ENCODE results near the gene CALM1. TPM values are rescaled to one million over a fixed set of nuclear protein-coding genes. Genes with fewer than 3 reads are reported as not detected.

Gene CALM1
- total RNA-seq, 2 experiments from 2014 or later, result 960 to 975 TPM

GRCh38 chr14:90454041-90455000, 57.5 kb downstream of the CALM1 start:
- Histone ChIP-seq H3K36me3 (ENCODE audit: insufficient read depth, low read length) (no peaks in the 10 kb centered on the region), H3K4me3 (ENCODE audit: low read length) (no peak overlapping the region), H3K9me3 (ENCODE audit: control insufficient read depth in 1 of 2, insufficient read depth in 1 of 2, low read length in 2 of 2) (peaks cover 0 to 7% of the 10 kb centered on the region in 2 experiments), H3K27me3 (ENCODE audit: control insufficient read depth in 1 of 2, insufficient read depth in 2 of 2, low read length in 2 of 2) (no peaks in the 10 kb centered on the region), H3K27ac (ENCODE audit: low read depth in 1 of 2, low read length in 2 of 2) (no peak overlapping the region), H3K4me1 (ENCODE audit: insufficient read depth, low read length) (peaks cover 13% of the 10 kb centered on the region)
- H3K27ac Mint-ChIP-seq, result no peak overlapping the region
- no peaks in the 10 kb centered on the region for H3K4me1 Mint-ChIP-seq (ENCODE audit: low read depth)
- intact Hi-C loops (cut with DNase I, micrococcal nuclease), result no loop called here
- ATAC-seq (ENCODE audit: poor library complexity) (no peak), DNase-seq (no peak)
- H3K27me3 Mint-ChIP-seq, result no peaks in the 10 kb centered on the region
- CTCF ChIA-PET, result no interaction called here
- TF ChIP-seq, protein P1, sequence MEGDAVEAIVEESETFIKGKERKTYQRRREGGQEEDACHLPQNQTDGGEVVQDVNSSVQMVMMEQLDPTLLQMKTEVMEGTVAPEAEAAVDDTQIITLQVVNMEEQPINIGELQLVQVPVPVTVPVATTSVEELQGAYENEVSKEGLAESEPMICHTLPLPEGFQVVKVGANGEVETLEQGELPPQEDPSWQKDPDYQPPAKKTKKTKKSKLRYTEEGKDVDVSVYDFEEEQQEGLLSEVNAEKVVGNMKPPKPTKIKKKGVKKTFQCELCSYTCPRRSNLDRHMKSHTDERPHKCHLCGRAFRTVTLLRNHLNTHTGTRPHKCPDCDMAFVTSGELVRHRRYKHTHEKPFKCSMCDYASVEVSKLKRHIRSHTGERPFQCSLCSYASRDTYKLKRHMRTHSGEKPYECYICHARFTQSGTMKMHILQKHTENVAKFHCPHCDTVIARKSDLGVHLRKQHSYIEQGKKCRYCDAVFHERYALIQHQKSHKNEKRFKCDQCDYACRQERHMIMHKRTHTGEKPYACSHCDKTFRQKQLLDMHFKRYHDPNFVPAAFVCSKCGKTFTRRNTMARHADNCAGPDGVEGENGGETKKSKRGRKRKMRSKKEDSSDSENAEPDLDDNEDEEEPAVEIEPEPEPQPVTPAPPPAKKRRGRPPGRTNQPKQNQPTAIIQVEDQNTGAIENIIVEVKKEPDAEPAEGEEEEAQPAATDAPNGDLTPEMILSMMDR (IDR thresholded peaks at IDR 0.05), result no peak
- H3K9me3 Mint-ChIP-seq, result no peaks in the 10 kb centered on the region
- POLR2A ChIA-PET, result no interaction called here
- H3K4me3 Mint-ChIP-seq, result no peak overlapping the region
- no peaks in the 10 kb centered on the region for H3K36me3 Mint-ChIP-seq (ENCODE audit: low read depth)

DNA sequence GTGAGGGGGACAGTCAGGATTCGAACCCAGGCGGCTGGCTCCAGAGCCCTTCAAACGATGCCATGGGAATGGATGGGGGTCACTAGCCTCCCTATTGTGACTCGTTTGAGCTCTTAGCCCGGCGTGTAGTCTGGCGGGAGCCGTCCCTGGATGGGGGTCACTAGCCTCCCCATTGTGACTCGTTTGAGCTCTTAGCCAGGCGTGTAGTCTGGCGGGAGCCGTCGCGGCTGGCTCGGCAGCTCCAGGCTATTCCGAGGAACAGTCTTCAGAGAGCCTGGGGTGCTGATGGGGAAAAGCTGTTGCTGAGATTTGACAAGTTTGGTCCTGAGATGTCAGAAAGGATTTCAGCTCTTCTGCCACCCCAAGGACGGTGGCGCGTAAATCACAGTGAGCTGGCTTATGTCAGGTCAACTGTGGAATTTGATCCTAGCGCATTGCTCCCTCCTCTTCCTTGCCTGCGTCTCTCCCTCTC, 58.3 kb downstream of the CALM1 start:
- Mint-ChIP-seq H3K4me1 (ENCODE audit: low read depth) (no peaks in the 10 kb centered on the region), H3K4me3 (no peak overlapping the region), H3K36me3 (ENCODE audit: low read depth) (no peaks in the 10 kb centered on the region), H3K27me3 (no peaks in the 10 kb centered on the region), H3K9me3 (no peaks in the 10 kb centered on the region), H3K27ac (no peak overlapping the region)
- peaks cover 0 to 7% of the 10 kb centered on the region in 2 experiments for H3K9me3 ChIP-seq (ENCODE audit: control insufficient read depth in 1 of 2, insufficient read depth in 1 of 2, low read length in 2 of 2)
- H3K4me1 ChIP-seq (ENCODE audit: insufficient read depth, low read length), result peaks cover 13% of the 10 kb centered on the region
- intact Hi-C loops (cut with DNase I, micrococcal nuclease), result no loop called here
- H3K27me3 ChIP-seq (ENCODE audit: control insufficient read depth in 1 of 2, insufficient read depth in 2 of 2, low read length in 2 of 2), result no peaks in the 10 kb centered on the region
- TF ChIP-seq, protein P1 (IDR thresholded peaks at IDR 0.05), result no peak
- ChIA-PET CTCF (no interaction called here), POLR2A (no interaction called here)
- no peak overlapping the region for H3K4me3 ChIP-seq (ENCODE audit: low read length)
- ATAC-seq (ENCODE audit: poor library complexity) (no peak), DNase-seq (no peak)
- no peaks in the 10 kb centered on the region for H3K36me3 ChIP-seq (ENCODE audit: insufficient read depth, low read length)
- no peak overlapping the region for H3K27ac ChIP-seq (ENCODE audit: low read depth in 1 of 2, low read length in 2 of 2)

GRCh38 chr14:90456551-90456950, 59.7 kb downstream of the CALM1 start:
- peaks cover 13% of the 10 kb centered on the region for H3K4me1 ChIP-seq (ENCODE audit: insufficient read depth, low read length)
- ChIA-PET POLR2A (no interaction called here), CTCF (no interaction called here)
- H3K9me3 Mint-ChIP-seq, result no peaks in the 10 kb centered on the region
- no peaks in the 10 kb centered on the region for H3K36me3 Mint-ChIP-seq (ENCODE audit: low read depth)
- no peaks in the 10 kb centered on the region for H3K36me3 ChIP-seq (ENCODE audit: insufficient read depth, low read length)
- intact Hi-C loops (cut with DNase I, micrococcal nuclease), result no loop called here
- no peaks in the 10 kb centered on the region for H3K4me1 Mint-ChIP-seq (ENCODE audit: low read depth)
- TF ChIP-seq, protein P1 (IDR thresholded peaks at IDR 0.05), result no peak
- peaks cover 0 to 7% of the 10 kb centered on the region in 2 experiments for H3K9me3 ChIP-seq (ENCODE audit: control insufficient read depth in 1 of 2, insufficient read depth in 1 of 2, low read length in 2 of 2)
- H3K27ac ChIP-seq (ENCODE audit: low read depth in 1 of 2, low read length in 2 of 2), result no peak overlapping the region
- no peaks in the 10 kb centered on the region for H3K27me3 ChIP-seq (ENCODE audit: control insufficient read depth in 1 of 2, insufficient read depth in 2 of 2, low read length in 2 of 2)
- no peaks in the 10 kb centered on the region for H3K27me3 Mint-ChIP-seq
- no peak overlapping the region for H3K4me3 Mint-ChIP-seq
- DNase-seq (no peak), ATAC-seq (ENCODE audit: poor library complexity) (no peak)
- no peak overlapping the region for H3K4me3 ChIP-seq (ENCODE audit: low read length)
- H3K27ac Mint-ChIP-seq, result no peak overlapping the region
